IMR-90 (cell line): Measurements from ENCODE around the gene F12. TPM values are rescaled to one million over a fixed set of nuclear protein-coding genes. Genes with fewer than 3 reads are reported as not detected.

Experiments
- ATAC-seq: fragments of 200-7000 bp; cut with Tn5 transposase; 2 replicates; pipeline ENCODE4 v1.9.1; 2020; ENCODE audit warnings: low read depth, mild to moderate bottlenecking, moderate library complexity
- BruUV-seq: library from RNA; stranded (reverse); fragments of 400-500 nt; replicated peaks from 2 replicates; lab custom pipeline; 2021; lab: Mats Ljungman, UMichigan
- CTCF ChIA-PET: fragments of 300-600 bp; formaldehyde crosslinking; extraction: SDS; loops from one replicate; lab custom pipeline; 2021; ENCODE audit warnings: antibody characterized with exemption; lab: Yijun Ruan, JAX
- POLR2A ChIA-PET: fragments of 300-600 bp; sonication (Branson Sonifier 250); formaldehyde crosslinking; loops from one replicate; lab custom pipeline; 2022; ENCODE audit warnings: antibody characterized with exemption; ENCODE audit not compliant: unreplicated experiment; lab: Charles Lee
- DNase-seq: peaks from one replicate; pipeline ENCODE4 v3.0.0; 2013
- H2AFZ ChIP-seq: replicated peaks from 2 replicates; pipeline ENCODE3; 2013; ENCODE audit warnings: low read length, mild to moderate bottlenecking; ENCODE audit not compliant: poor library complexity
- H2AK5ac ChIP-seq: 2 replicates; pipeline ENCODE4 v1.6.1; 2013; ENCODE audit warnings: low read depth, low read length, inconsistent platforms
- H2AK9ac ChIP-seq: replicated peaks from 2 replicates; pipeline ENCODE3; 2013; ENCODE audit warnings: mild to moderate bottlenecking, low read depth, low read length, moderate library complexity; ENCODE audit not compliant: poor library complexity
- H2BK120ac ChIP-seq: 2 replicates; pipeline ENCODE4 v1.6.1; 2013; ENCODE audit warnings: low read depth, low read length, inconsistent platforms
- H2BK15ac ChIP-seq: 3 replicates; pipeline ENCODE4 v1.6.1; 2013; ENCODE audit warnings: low read depth, low read length, inconsistent platforms
- H2BK20ac ChIP-seq: 2 replicates; pipeline ENCODE4 v1.6.1; 2013; ENCODE audit warnings: low read depth, mild to moderate bottlenecking, inconsistent platforms, low read length, moderate library complexity
- H2BK5ac ChIP-seq: 2 replicates; pipeline ENCODE4 v1.6.1; 2013; ENCODE audit warnings: mild to moderate bottlenecking, low read depth, low read length, inconsistent platforms; ENCODE audit not compliant: poor library complexity, severe bottlenecking
- H3K14ac ChIP-seq: replicated peaks from 2 replicates; pipeline ENCODE4 v1.6.1; 2013; ENCODE audit warnings: low read depth, low read length, inconsistent platforms
- H3K18ac ChIP-seq: 2 replicates; pipeline ENCODE4 v1.6.1; 2013; ENCODE audit warnings: low read depth, low read length, control low read depth
- H3K23ac ChIP-seq: 2 replicates; pipeline ENCODE4 v1.6.1; 2013; ENCODE audit warnings: low read depth, low read length, inconsistent platforms
- H3K27ac ChIP-seq: 2 replicates; pipeline ENCODE4 v1.5.1; 2013; ENCODE audit warnings: mild to moderate bottlenecking, control low read depth, low read length; ENCODE audit not compliant: insufficient read depth
- H3K27me3 ChIP-seq: 2 replicates; pipeline ENCODE4 v1.6.1; 2013; ENCODE audit warnings: low read length; ENCODE audit not compliant: control insufficient read depth, insufficient read depth
- H3K36me3 ChIP-seq: 2 replicates; pipeline ENCODE4 v1.6.1; 2013; ENCODE audit warnings: low read length, mixed read lengths; ENCODE audit not compliant: control insufficient read depth, insufficient read depth
- H3K4ac ChIP-seq: 2 replicates; pipeline ENCODE4 v1.6.1; 2013; ENCODE audit warnings: low read depth, low read length, inconsistent platforms
- H3K4me1 ChIP-seq: 2 replicates; pipeline ENCODE4 v1.6.1; 2013; ENCODE audit warnings: low read length, mixed read lengths; ENCODE audit not compliant: control insufficient read depth, insufficient read depth
- H3K4me2 ChIP-seq: 2 replicates; pipeline ENCODE4 v1.6.1; 2013; ENCODE audit warnings: low read depth, mild to moderate bottlenecking, control low read depth, low read length, moderate library complexity
- H3K4me3 ChIP-seq: 2 replicates; pipeline ENCODE4 v1.5.1; 2013; ENCODE audit warnings: low read depth, mild to moderate bottlenecking, control low read depth, low read length, moderate library complexity; ENCODE audit not compliant: insufficient read depth
- H3K56ac ChIP-seq: 2 replicates; pipeline ENCODE4 v1.6.1; 2013; ENCODE audit warnings: low read length, inconsistent platforms; ENCODE audit not compliant: insufficient read depth; ENCODE audit errors: extremely low read depth
- H3K79me1 ChIP-seq, 2 experiments: 2 replicates each; pipeline ENCODE4 v1.6.1; 2013; ENCODE audit warnings: low read length in 2 of 2, inconsistent platforms in 1 of 2, low read depth in 1 of 2
- H3K9ac ChIP-seq: 2 replicates; pipeline ENCODE4 v1.6.1; 2013; ENCODE audit warnings: low read depth, low read length, control low read depth
- H3K9me1 ChIP-seq: 2 replicates; pipeline ENCODE4 v1.6.1; 2013; ENCODE audit warnings: low read length, inconsistent platforms; ENCODE audit not compliant: insufficient read depth
- H3K9me3 ChIP-seq: 2 replicates; pipeline ENCODE4 v1.6.1; 2013; ENCODE audit warnings: low read length; ENCODE audit not compliant: control insufficient read depth, insufficient read depth
- H4K20me1 ChIP-seq: 2 replicates; pipeline ENCODE4 v1.6.1; 2013; ENCODE audit warnings: low read length, inconsistent platforms; ENCODE audit not compliant: insufficient read depth
- H4K5ac ChIP-seq: 2 replicates; pipeline ENCODE4 v1.6.1; 2013; ENCODE audit warnings: mild to moderate bottlenecking, low read depth, low read length, control low read depth
- H4K8ac ChIP-seq, 2 experiments: 2 replicates each; pipeline ENCODE4 v1.6.1; 2013; ENCODE audit warnings: low read depth in 2 of 2, low read length in 2 of 2, control low read depth in 1 of 2, inconsistent platforms in 1 of 2
- H4K91ac ChIP-seq: 2 replicates; pipeline ENCODE4 v1.6.1; 2013; ENCODE audit warnings: low read depth, low read length, inconsistent platforms; ENCODE audit not compliant: insufficient read depth
- BHLHE40 ChIP-seq: fragments of 150-350 bp; IDR thresholded peaks from 2 replicates; pipeline ENCODE4 v1.6.1; 2016; ENCODE audit warnings: mild to moderate bottlenecking, low read depth, low read length
- CEBPB ChIP-seq: IDR thresholded peaks from 2 replicates; pipeline ENCODE4 v1.6.1; 2012; ENCODE audit warnings: low read depth, low read length, improper control_type of control experiment
- CHD1 ChIP-seq: IDR thresholded peaks from 2 replicates; pipeline ENCODE4 v1.6.1; 2012; ENCODE audit warnings: low read depth, low read length, improper control_type of control experiment
- FOS ChIP-seq: fragments of 150-350 bp; IDR thresholded peaks from 2 replicates; pipeline ENCODE4 v1.6.1; 2016; ENCODE audit warnings: low read depth, low read length
- MAFK ChIP-seq: IDR thresholded peaks from 2 replicates; pipeline ENCODE4 v1.6.1; 2012; ENCODE audit warnings: low read depth, low read length, improper control_type of control experiment
- MAZ ChIP-seq: IDR thresholded peaks from 2 replicates; pipeline ENCODE4 v1.6.1; 2012; ENCODE audit warnings: low read depth, mild to moderate bottlenecking, low read length, improper control_type of control experiment, moderate library complexity, borderline replicate concordance
- MXI1 ChIP-seq: IDR thresholded peaks from 2 replicates; pipeline ENCODE4 v1.6.1; 2012; ENCODE audit warnings: low read depth, mild to moderate bottlenecking, low read length, moderate library complexity, borderline replicate concordance
- NFE2L2 ChIP-seq: fragments of 150-350 bp; IDR thresholded peaks from 2 replicates; pipeline ENCODE4 v1.6.1; 2016; ENCODE audit warnings: low read depth, mild to moderate bottlenecking, low read length
- POLR2A ChIP-seq: IDR thresholded peaks from 2 replicates; pipeline ENCODE4 v1.6.1; 2012; ENCODE audit warnings: mild to moderate bottlenecking, low read depth, low read length
- RAD21 ChIP-seq: IDR thresholded peaks from 2 replicates; pipeline ENCODE4 v1.6.1; 2012; ENCODE audit warnings: low read length, improper control_type of control experiment
- RCOR1 ChIP-seq: IDR thresholded peaks from 2 replicates; pipeline ENCODE4 v1.6.1; 2012; ENCODE audit warnings: mild to moderate bottlenecking, low read length, improper control_type of control experiment; ENCODE audit not compliant: insufficient replicate concordance
- RFX5 ChIP-seq: IDR thresholded peaks from 2 replicates; pipeline ENCODE4 v1.8.0; 2012; ENCODE audit warnings: low read depth, mild to moderate bottlenecking, low read length, moderate library complexity
- SMC3 ChIP-seq: fragments of 150-350 bp; IDR thresholded peaks from 2 replicates; pipeline ENCODE4 v1.6.1; 2016; ENCODE audit warnings: low read depth, mild to moderate bottlenecking, antibody characterized with exemption, low read length, moderate library complexity
- WGBS, 2 experiments: methylation state at CpG; one replicate each; pipeline versions ENCODE4 v1.1.5 to v1.1.7; 2013; ENCODE audit warnings: missing lambda C conversion rate in 2 of 2; ENCODE audit not compliant: insufficient read length in 1 of 2; ENCODE audit errors: extremely low coverage in 2 of 2; 5-methylcytosine and 5-hydroxymethylcytosine counted together
- dilution Hi-C: fragments of 300-500 bp; cut with HindIII; formaldehyde crosslinking; loops from one replicate; pipeline ENCODE4 v1.14.3; 2018; ENCODE audit warnings: low sequenced_read_pairs; ENCODE audit not compliant: unreplicated experiment
- in situ Hi-C: fragments of 300-500 bp; cut with MboI; formaldehyde crosslinking; loops from 3 replicates; pipeline ENCODE4 v1.14.3; 2019; ENCODE audit warnings: low sequenced_read_pairs, inconsistent platforms, mixed read lengths
- intact Hi-C: fragments of 100-400 bp; cut with micrococcal nuclease; formaldehyde crosslinking; loops from 2 replicates; pipeline ENCODE4 v1.10.0; 2022
- polyA plus RNA-seq, 3 experiments: library from polyadenylated mRNA; depleted of rRNA; stranded (reverse); fragments of >200 nt; gene quantifications; 2 replicates each; pipeline ENCODE4 v1.2.3, GENCODE V29; 2012; ENCODE audit warnings: low replicate concordance in 1 of 3
- total RNA-seq: library from RNA; depleted of rRNA; stranded (reverse); fragments of >200 nt; gene quantifications from 2 replicates; pipeline ENCODE4 v1.2.3, GENCODE V29; 2012
- TF ChIP-seq, protein P1 (sequence below): conservative IDR thresholded peaks from 2 replicates; pipeline ENCODE4 v1.5.1; 2012; ENCODE audit warnings: mild to moderate bottlenecking, low read depth, low read length, improper control_type of control experiment
- TF ChIP-seq, protein P2 (sequence below): fragments of 150-350 bp; IDR thresholded peaks from 2 replicates; pipeline ENCODE4 v1.6.1; 2016; ENCODE audit warnings: low read depth, mild to moderate bottlenecking, low read length, moderate library complexity, borderline replicate concordance

The F12 gene
- total and polyA plus RNA-seq, 2 of the 4 experiments (the other 2 are of a cell fraction): 0.36 to 1.2 TPM

- peaks cover 46% of the 10 kb centered on the region for H3K36me3 ChIP-seq
- DNase-seq (peak; percentile 97), ATAC-seq (peak; percentile 70)
- no peaks in the 10 kb centered on the region for H3K27me3 ChIP-seq
- CTCF ChIA-PET: interaction anchor here (0.8 to 1.6 kb wide), 8 partner anchors 10 to 68 kb away, joined by 3 to 11 read pairs (median 4); no protein-coding TSS in a partner anchor
- H3K9ac ChIP-seq: no peak overlapping the region
- H3K4ac ChIP-seq: no peak overlapping the region
- H3K9me1 ChIP-seq: no peaks in the 10 kb centered on the region
- H4K5ac ChIP-seq: no peak overlapping the region
- dilution Hi-C loops (no loop called here), in situ Hi-C loops (no loop called here), intact Hi-C loops (loop anchor here (1.0 to 2.0 kb wide), 2 partner anchors 40 to 146 kb away; partner anchors contain the start of genes MXD3 and PDLIM7)
- peak overlapping the region; percentile 85 for H2AK9ac ChIP-seq
- H3K9me3 ChIP-seq: no peaks in the 10 kb centered on the region
- no peak overlapping the region for H2BK120ac ChIP-seq
- H2AFZ ChIP-seq: peak overlapping the region; percentile 13
- H2BK5ac ChIP-seq: no peak overlapping the region
- no peak overlapping the region for H3K27ac ChIP-seq
- no peak overlapping the region for H2BK15ac ChIP-seq
- H2BK20ac ChIP-seq: no peak overlapping the region
- H3K4me3 ChIP-seq: no peak overlapping the region
- BruUV-seq: TSS peak; percentile 89
- H3K4me1 ChIP-seq: peaks cover 8% of the 10 kb centered on the region
- peaks cover 6 to 17% of the 10 kb centered on the region in 2 experiments; a peak in 3 of 4 replicates for H3K79me1 ChIP-seq
- WGBS, 2 experiments: 82% methylated on average over 6 of the region's 24 CpGs; no CpG with 5 or more reads in 1 of the 2 experiments
- no peak overlapping the region for H2AK5ac ChIP-seq
- no peak overlapping the region for H3K4me2 ChIP-seq
- H3K18ac ChIP-seq: no peak overlapping the region
- H3K14ac ChIP-seq: no peak overlapping the region
- H3K56ac ChIP-seq: no peak overlapping the region
- H3K23ac ChIP-seq: no peak overlapping the region
- H4K20me1 ChIP-seq: peaks cover 72% of the 10 kb centered on the region
- POLR2A ChIA-PET: interaction anchor here (0.6 kb wide), 2 partner anchors 11 to 88 kb away, joined by 3 to 7 read pairs; no protein-coding TSS in a partner anchor
- no peak overlapping the region for H4K91ac ChIP-seq
- no peak overlapping the region for H4K8ac ChIP-seq
- TF ChIP-seq, protein P1, sequence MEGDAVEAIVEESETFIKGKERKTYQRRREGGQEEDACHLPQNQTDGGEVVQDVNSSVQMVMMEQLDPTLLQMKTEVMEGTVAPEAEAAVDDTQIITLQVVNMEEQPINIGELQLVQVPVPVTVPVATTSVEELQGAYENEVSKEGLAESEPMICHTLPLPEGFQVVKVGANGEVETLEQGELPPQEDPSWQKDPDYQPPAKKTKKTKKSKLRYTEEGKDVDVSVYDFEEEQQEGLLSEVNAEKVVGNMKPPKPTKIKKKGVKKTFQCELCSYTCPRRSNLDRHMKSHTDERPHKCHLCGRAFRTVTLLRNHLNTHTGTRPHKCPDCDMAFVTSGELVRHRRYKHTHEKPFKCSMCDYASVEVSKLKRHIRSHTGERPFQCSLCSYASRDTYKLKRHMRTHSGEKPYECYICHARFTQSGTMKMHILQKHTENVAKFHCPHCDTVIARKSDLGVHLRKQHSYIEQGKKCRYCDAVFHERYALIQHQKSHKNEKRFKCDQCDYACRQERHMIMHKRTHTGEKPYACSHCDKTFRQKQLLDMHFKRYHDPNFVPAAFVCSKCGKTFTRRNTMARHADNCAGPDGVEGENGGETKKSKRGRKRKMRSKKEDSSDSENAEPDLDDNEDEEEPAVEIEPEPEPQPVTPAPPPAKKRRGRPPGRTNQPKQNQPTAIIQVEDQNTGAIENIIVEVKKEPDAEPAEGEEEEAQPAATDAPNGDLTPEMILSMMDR: peak; percentile 59
- TF ChIP-seq SMC3: no peak
- no peak for TF ChIP-seq FOS
- TF ChIP-seq, protein P2, sequence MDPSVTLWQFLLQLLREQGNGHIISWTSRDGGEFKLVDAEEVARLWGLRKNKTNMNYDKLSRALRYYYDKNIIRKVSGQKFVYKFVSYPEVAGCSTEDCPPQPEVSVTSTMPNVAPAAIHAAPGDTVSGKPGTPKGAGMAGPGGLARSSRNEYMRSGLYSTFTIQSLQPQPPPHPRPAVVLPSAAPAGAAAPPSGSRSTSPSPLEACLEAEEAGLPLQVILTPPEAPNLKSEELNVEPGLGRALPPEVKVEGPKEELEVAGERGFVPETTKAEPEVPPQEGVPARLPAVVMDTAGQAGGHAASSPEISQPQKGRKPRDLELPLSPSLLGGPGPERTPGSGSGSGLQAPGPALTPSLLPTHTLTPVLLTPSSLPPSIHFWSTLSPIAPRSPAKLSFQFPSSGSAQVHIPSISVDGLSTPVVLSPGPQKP: no peak
- peak; percentile 76 for TF ChIP-seq CEBPB
- TF ChIP-seq NFE2L2: no peak
- no peak for TF ChIP-seq MAFK
- no peak for TF ChIP-seq BHLHE40
- no peak for TF ChIP-seq POLR2A
- TF ChIP-seq RFX5: peak; percentile 90
- no peak for TF ChIP-seq CHD1
- peak; percentile 35; the same call in 1 of the 2 replicates for TF ChIP-seq MAZ
- TF ChIP-seq RCOR1: no peak
- 0 out of 2 replicates have a peak, but pooled peaks have one; percentile 13 for TF ChIP-seq RAD21
- no peak; the same call in 1 of the 2 replicates for TF ChIP-seq MXI1
Observed at GRCh38 chr5:177456976-177457851, 47.9 kb upstream of the F12 start.
